GM18508 (cell line): ENCODE measurements around the gene HOMER3.

ENCODE experiments used
- ATAC-seq: cut with Tn5 transposase; IDR thresholded peaks from one replicate; pipeline ENCODE4 v1.9.1; 2021; ENCODE audit warnings: moderate number of reproducible peaks; ENCODE audit not compliant: insufficient read depth, unreplicated experiment

Gene HOMER3

GRCh38 chr19:18889949-18890745, 50.9 kb downstream of the HOMER3 start:
- ATAC-seq = no peak

DNA sequence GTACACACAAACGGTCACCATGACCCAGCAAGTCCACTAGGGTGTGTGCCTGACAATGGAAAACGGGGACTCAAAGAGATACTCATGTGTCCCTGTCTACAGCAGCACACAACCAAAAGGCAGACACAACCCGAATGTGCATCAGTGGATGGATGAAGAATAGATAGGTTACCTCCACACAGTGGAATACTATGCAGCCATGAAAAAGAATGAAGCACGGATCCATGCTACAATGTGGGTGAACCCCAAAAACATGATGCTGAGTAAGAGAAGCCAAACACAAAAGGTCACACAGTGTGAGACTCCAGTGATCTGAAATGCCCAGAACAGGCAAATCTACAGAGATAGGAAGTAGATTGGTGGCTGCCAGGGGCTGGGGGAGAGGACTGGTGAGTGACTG, 54.0 kb downstream of the HOMER3 start:
- no peak for ATAC-seq

GRCh38 chr19:18883526-18884304, 57.3 kb downstream of the HOMER3 start:
- no peak for ATAC-seq

DNA sequence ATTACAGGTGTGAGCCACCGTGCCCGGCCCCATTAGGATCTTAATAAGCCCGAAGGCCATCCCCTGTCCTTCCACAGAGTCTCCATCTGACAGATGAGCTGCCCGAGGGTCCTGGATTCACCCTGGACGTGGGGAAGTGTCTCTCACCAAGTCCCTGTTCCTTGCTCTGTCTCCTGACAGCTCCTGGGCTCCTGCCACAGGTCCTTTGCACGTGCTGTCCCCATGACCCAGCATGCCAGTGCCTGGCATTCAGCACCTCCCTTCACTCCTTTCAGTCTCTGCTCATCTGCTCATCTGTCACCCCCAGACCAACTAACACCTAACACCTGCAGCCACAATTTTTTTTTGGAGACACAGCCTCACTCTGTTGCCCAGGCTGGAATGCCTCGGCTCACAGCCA, 59.5 kb downstream of the HOMER3 start:
- ATAC-seq = no peak

- no peak for ATAC-seq
Observed at GRCh38 chr19:18879579-18880373, 61.2 kb downstream of the HOMER3 start.
